ENCODE results near the gene HOXA9.

HOXA9 gene

DNA sequence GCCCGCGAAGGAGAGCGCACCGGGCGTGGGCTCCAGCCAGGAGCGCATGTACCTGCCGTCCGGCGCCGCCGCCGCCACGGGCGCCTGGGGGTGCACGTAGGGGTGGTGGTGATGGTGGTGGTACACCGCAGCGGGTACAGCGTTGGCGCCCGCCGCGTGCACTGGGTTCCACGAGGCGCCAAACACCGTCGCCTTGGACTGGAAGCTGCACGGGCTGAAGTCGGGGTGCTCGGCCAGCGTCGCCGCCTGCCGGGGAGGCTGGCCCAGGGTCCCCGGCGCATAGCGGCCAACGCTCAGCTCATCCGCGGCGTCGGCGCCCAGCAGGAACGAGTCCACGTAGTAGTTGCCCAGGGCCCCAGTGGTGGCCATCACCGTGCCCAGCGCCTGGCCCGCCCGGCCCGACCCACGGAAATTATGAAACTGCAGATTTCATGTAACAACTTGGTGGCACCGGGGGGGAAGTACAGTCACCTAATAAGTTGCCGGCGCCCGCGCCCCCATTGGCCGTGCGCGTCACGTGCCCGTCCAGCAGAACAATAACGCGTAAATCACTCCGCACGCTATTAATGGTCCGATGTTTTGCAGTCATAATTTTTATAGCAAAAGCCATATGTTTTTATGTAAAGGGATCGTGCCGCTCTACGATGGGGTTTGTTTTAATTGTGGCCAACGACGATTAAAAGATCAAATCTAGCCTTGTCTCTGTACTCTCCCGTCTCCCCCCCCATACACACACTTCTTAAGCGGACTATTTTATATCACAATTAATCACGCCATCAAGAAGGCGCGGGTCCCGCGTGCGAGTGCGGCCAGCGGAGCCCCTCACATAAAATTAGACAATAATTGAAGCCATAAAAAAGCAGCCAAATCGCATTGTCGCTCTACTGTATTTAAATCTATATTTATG is at the start of gene HOXA9:
HOXA9 (minus strand) TSS at position 449 of the 907 bp plus-strand sequence; CDS start at position 369, 80 bp downstream.
- Histone ChIP-seq H3K36me3 (ENCODE audit: control insufficient read depth, low read depth, low read length) (no peaks in the 10 kb centered on the region), H3K27me3 (ENCODE audit: control insufficient read depth, insufficient read depth, low read length) (peaks cover 100% of the 10 kb centered on the region), H3K4me3 (ENCODE audit: low read length) (no peak within 1 kb of the TSS), H3K27ac (ENCODE audit: low read length) (no peak within 1 kb of the TSS), H3K9me3 (ENCODE audit: control insufficient read depth, low read depth, low read length) (peaks cover 2% of the 10 kb centered on the region), H3K9ac (ENCODE audit: low read length) (peak within 1 kb of the TSS; percentile 1), H3K4me1 (ENCODE audit: control insufficient read depth, low read depth, low read length) (no peaks in the 10 kb centered on the region)

- no peaks in the 10 kb centered on the region for H3K9me3 ChIP-seq (ENCODE audit: control insufficient read depth, low read depth, low read length)
- H3K27ac ChIP-seq (ENCODE audit: low read length): no peak overlapping the region
- H3K27me3 ChIP-seq (ENCODE audit: control insufficient read depth, insufficient read depth, low read length): peaks cover 100% of the 10 kb centered on the region
- no peaks in the 10 kb centered on the region for H3K36me3 ChIP-seq (ENCODE audit: control insufficient read depth, low read depth, low read length)
- no peak overlapping the region for H3K9ac ChIP-seq (ENCODE audit: low read length)
- peaks cover 9% of the 10 kb centered on the region for H3K4me1 ChIP-seq (ENCODE audit: control insufficient read depth, low read depth, low read length)
- no peak overlapping the region for H3K4me3 ChIP-seq (ENCODE audit: low read length)
Measured at GRCh38 chr7:27214239-27214950, 49.1 kb upstream of the HOXA9 start.

DNA sequence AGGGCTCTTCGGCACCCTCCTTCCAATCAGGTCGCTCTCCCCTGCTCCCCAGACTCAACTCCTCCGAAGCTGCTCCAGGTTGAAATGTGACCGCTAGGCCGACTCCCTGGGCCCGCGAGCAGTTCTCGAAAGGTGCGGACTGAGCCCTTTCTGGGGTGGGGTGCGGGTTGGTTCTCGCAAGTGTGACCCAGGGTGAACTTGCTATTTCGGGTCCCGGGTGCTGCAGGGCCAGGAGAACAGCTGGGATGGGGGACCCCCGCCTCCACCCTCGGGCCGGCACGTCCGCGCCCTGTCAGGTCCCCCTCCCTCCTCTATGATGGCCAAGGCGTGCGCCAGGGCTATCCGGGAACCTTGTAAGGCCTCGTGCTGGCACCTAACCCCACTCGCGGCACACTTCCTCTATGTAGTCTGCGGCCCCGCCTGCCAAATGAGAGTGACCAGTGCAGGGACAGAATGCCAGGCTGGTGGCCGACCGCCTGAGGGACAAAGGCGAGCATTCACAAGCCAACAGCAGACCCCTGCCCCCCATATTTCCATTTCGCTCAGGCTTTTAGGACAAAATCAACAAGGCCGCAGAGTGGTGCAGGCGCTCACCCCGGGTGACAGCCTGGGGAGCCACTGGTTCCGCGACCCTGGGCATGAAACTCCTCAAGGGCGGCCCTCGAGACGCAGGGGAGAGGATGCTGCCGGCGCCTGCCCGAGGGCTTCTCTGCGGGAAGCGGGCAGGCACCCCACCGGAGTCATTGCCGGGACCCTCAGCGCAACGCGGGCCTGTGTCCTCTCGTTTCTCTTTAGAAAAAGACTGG is 48.3 kb upstream of the HOXA9 start:
- no peaks in the 10 kb centered on the region for H3K9me3 ChIP-seq (ENCODE audit: control insufficient read depth, low read depth, low read length)
- peaks cover 9% of the 10 kb centered on the region for H3K4me1 ChIP-seq (ENCODE audit: control insufficient read depth, low read depth, low read length)
- H3K27ac ChIP-seq (ENCODE audit: low read length): no peak overlapping the region
- no peak overlapping the region for H3K9ac ChIP-seq (ENCODE audit: low read length)
- H3K36me3 ChIP-seq (ENCODE audit: control insufficient read depth, low read depth, low read length): no peaks in the 10 kb centered on the region
- H3K27me3 ChIP-seq (ENCODE audit: control insufficient read depth, insufficient read depth, low read length): peaks cover 100% of the 10 kb centered on the region
- no peak overlapping the region for H3K4me3 ChIP-seq (ENCODE audit: low read length)

GRCh38 chr7:27212497-27213432 is 47.4 kb upstream of the HOXA9 start:
- H3K36me3 ChIP-seq (ENCODE audit: control insufficient read depth, low read depth, low read length): no peaks in the 10 kb centered on the region
- H3K4me3 ChIP-seq (ENCODE audit: low read length): no peak overlapping the region
- H3K4me1 ChIP-seq (ENCODE audit: control insufficient read depth, low read depth, low read length): peaks cover 9% of the 10 kb centered on the region
- H3K9me3 ChIP-seq (ENCODE audit: control insufficient read depth, low read depth, low read length): no peaks in the 10 kb centered on the region
- H3K27me3 ChIP-seq (ENCODE audit: control insufficient read depth, insufficient read depth, low read length): peaks cover 100% of the 10 kb centered on the region
- H3K27ac ChIP-seq (ENCODE audit: low read length): no peak overlapping the region
- H3K9ac ChIP-seq (ENCODE audit: low read length): no peak overlapping the region

- no peak overlapping the region for H3K4me3 ChIP-seq (ENCODE audit: low read length)
- no peak overlapping the region for H3K27ac ChIP-seq (ENCODE audit: low read length)
- no peaks in the 10 kb centered on the region for H3K36me3 ChIP-seq (ENCODE audit: control insufficient read depth, low read depth, low read length)
- H3K9me3 ChIP-seq (ENCODE audit: control insufficient read depth, low read depth, low read length): no peaks in the 10 kb centered on the region
- peaks cover 9% of the 10 kb centered on the region for H3K4me1 ChIP-seq (ENCODE audit: control insufficient read depth, low read depth, low read length)
- H3K27me3 ChIP-seq (ENCODE audit: control insufficient read depth, insufficient read depth, low read length): peaks cover 100% of the 10 kb centered on the region
- H3K9ac ChIP-seq (ENCODE audit: low read length): no peak overlapping the region
Measured at GRCh38 chr7:27211764-27212204, 46.4 kb upstream of the HOXA9 start.

GRCh38 chr7:27211084-27211446 is 45.7 kb upstream of the HOXA9 start:
- Histone ChIP-seq H3K36me3 (ENCODE audit: control insufficient read depth, low read depth, low read length) (no peaks in the 10 kb centered on the region), H3K27ac (ENCODE audit: low read length) (no peak overlapping the region), H3K9ac (ENCODE audit: low read length) (no peak overlapping the region), H3K9me3 (ENCODE audit: control insufficient read depth, low read depth, low read length) (no peaks in the 10 kb centered on the region), H3K27me3 (ENCODE audit: control insufficient read depth, insufficient read depth, low read length) (peaks cover 100% of the 10 kb centered on the region), H3K4me3 (ENCODE audit: low read length) (no peak overlapping the region), H3K4me1 (ENCODE audit: control insufficient read depth, low read depth, low read length) (peaks cover 9% of the 10 kb centered on the region)

DNA sequence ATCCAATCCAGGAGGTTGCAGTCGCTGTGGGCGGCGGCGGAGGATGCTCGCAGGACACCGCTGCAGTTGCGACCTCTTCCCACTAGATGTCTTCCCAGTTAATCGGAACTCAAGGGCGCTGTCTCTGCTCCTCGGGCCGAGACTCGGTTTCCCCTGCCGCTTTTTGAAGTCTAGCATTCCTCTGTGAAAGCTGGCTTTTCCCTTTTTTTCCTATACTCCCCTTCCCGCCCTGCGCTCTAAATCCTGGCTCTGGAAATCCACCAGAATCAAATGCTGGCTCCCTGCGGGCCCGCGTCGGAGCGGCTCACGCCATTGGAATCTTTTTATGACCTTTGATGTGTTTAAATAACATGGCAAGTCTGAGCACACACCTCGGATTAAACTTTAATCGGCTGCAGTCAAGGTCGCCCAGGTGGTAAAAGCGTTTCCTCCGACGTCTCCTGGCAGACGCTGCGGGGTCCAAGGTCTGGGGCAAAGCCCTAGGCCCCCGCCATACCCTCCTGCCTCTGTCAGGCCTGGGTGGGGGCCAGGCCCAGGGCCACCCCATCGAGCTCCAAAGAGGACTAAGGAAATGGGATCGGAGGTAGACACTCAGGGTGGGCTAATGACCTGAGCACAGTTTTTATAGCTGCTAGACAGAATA is 45.2 kb upstream of the HOXA9 start:
- H3K9ac ChIP-seq (ENCODE audit: low read length): no peak overlapping the region
- no peaks in the 10 kb centered on the region for H3K36me3 ChIP-seq (ENCODE audit: control insufficient read depth, low read depth, low read length)
- H3K27me3 ChIP-seq (ENCODE audit: control insufficient read depth, insufficient read depth, low read length): peaks cover 100% of the 10 kb centered on the region
- no peaks in the 10 kb centered on the region for H3K9me3 ChIP-seq (ENCODE audit: control insufficient read depth, low read depth, low read length)
- H3K4me3 ChIP-seq (ENCODE audit: low read length): no peak overlapping the region
- H3K4me1 ChIP-seq (ENCODE audit: control insufficient read depth, low read depth, low read length): peaks cover 9% of the 10 kb centered on the region
- no peak overlapping the region for H3K27ac ChIP-seq (ENCODE audit: low read length)

DNA sequence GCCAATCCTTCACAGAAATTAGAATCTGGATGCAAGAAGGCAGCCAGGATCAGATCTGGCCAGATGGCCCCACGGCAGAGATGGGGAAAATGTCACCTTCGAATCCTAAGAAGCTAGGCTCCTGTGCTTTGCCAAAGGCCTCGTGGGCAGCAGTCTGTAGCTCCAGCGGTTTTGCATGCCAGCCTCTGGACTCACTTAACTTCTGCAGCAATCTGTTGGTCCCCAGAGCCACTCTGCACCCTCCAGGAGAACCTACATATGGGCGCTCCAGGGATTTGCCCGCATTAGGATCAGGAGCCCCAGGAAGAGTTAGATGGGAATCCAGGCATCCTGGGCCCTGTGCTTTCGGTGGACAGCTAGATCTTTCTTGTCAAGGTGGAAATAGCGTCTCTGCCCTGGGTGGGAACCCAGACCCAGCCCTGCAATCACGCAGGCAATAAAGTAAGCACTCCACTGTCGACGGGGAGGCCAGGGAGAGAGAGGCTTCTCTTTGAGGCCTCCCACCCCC is 44.6 kb upstream of the HOXA9 start:
- H3K4me1 ChIP-seq (ENCODE audit: control insufficient read depth, low read depth, low read length): peaks cover 9% of the 10 kb centered on the region
- H3K9me3 ChIP-seq (ENCODE audit: control insufficient read depth, low read depth, low read length): no peaks in the 10 kb centered on the region
- H3K27ac ChIP-seq (ENCODE audit: low read length): no peak overlapping the region
- no peak overlapping the region for H3K9ac ChIP-seq (ENCODE audit: low read length)
- H3K36me3 ChIP-seq (ENCODE audit: control insufficient read depth, low read depth, low read length): no peaks in the 10 kb centered on the region
- H3K27me3 ChIP-seq (ENCODE audit: control insufficient read depth, insufficient read depth, low read length): peaks cover 100% of the 10 kb centered on the region
- no peak overlapping the region for H3K4me3 ChIP-seq (ENCODE audit: low read length)

DNA sequence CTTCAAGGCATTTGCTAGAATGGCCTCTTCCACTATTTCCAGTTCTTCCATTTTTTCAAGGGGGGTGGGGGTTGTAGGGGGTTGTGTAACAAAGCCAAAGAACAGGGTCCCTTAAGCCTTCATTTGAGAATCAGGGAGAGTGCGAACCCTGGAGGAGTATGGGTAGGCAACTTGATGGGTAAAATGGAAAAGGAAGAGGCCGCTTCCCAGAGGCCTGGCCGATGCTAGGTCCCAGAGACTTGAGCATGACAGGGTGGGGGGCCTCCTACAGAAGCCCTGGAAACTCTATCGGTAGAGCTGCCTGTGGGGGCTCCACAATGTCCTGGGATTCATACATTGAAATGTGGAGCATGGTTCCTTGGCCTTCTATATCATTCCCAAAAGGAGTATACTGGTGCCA is 43.7 kb upstream of the HOXA9 start:
- Histone ChIP-seq H3K27ac (ENCODE audit: low read length) (no peak overlapping the region), H3K36me3 (ENCODE audit: control insufficient read depth, low read depth, low read length) (no peaks in the 10 kb centered on the region), H3K4me1 (ENCODE audit: control insufficient read depth, low read depth, low read length) (peaks cover under 1% of the 10 kb centered on the region), H3K9ac (ENCODE audit: low read length) (no peak overlapping the region), H3K4me3 (ENCODE audit: low read length) (no peak overlapping the region), H3K9me3 (ENCODE audit: control insufficient read depth, low read depth, low read length) (no peaks in the 10 kb centered on the region), H3K27me3 (ENCODE audit: control insufficient read depth, insufficient read depth, low read length) (peaks cover 100% of the 10 kb centered on the region)

- Histone ChIP-seq H3K36me3 (ENCODE audit: control insufficient read depth, low read depth, low read length) (no peaks in the 10 kb centered on the region), H3K4me1 (ENCODE audit: control insufficient read depth, low read depth, low read length) (no peaks in the 10 kb centered on the region), H3K9ac (ENCODE audit: low read length) (no peak overlapping the region), H3K9me3 (ENCODE audit: control insufficient read depth, low read depth, low read length) (no peaks in the 10 kb centered on the region), H3K27me3 (ENCODE audit: control insufficient read depth, insufficient read depth, low read length) (peaks cover 100% of the 10 kb centered on the region), H3K4me3 (ENCODE audit: low read length) (no peak overlapping the region), H3K27ac (ENCODE audit: low read length) (no peak overlapping the region)
Measured at GRCh38 chr7:27207348-27207985, 42.1 kb upstream of the HOXA9 start.

All from iPS-18a (cell line).